Measurements from ENCODE around the gene MTO1.
A peak's percentile ranks its signal among the peaks of the same experiment; 100 is the strongest.
"Not testable (repeated sequence)": the region's sequence is repeated elsewhere in the genome, so short reads cannot be mapped to it uniquely, and the experiment has no call there.

Gene MTO1

GRCh38 chr6:73505705-73506104, 44.2 kb downstream of the MTO1 start:
- DNase-seq: not testable (repeated sequence)

GRCh38 chr6:73506246-73506645, 44.7 kb downstream of the MTO1 start:
- no peak for DNase-seq

GRCh38 chr6:73508776-73509175, 47.2 kb downstream of the MTO1 start:
- DNase-seq: no peak

GRCh38 chr6:73509851-73510250, 48.3 kb downstream of the MTO1 start:
- DNase-seq: no peak

- no peak for DNase-seq
Observed at GRCh38 chr6:73511796-73512195, 50.3 kb downstream of the MTO1 start.

- no peak for DNase-seq
Observed at GRCh38 chr6:73513496-73513854, 51.9 kb downstream of the MTO1 start.

GRCh38 chr6:73514746-73515110, 53.2 kb downstream of the MTO1 start:
- DNase-seq: no peak

GRCh38 chr6:73515204-73515655, 53.7 kb downstream of the MTO1 start:
- no peak for DNase-seq

- DNase-seq: no peak
Observed at GRCh38 chr6:73516514-73517489, 55.3 kb downstream of the MTO1 start.

- DNase-seq: not testable (repeated sequence)
Observed at GRCh38 chr6:73518100-73518981, 56.8 kb downstream of the MTO1 start.

GRCh38 chr6:73518982-73519881, 57.7 kb downstream of the MTO1 start:
- DNase-seq: not testable (repeated sequence)

GRCh38 chr6:73519926-73520687, 58.6 kb downstream of the MTO1 start:
- no peak for DNase-seq

- DNase-seq: peak; percentile 94
Observed at GRCh38 chr6:73520688-73521350, 59.3 kb downstream of the MTO1 start, which contains the start of gene EEF1A1. EEF1A1 (minus strand) TSS chr6:73521032; CDS start chr6:73520026, 1,006 bp downstream.

- peak; percentile 50 for DNase-seq
Observed at GRCh38 chr6:73521351-73521985, 59.9 kb downstream of the MTO1 start.

GRCh38 chr6:73523434-73524123, 62.0 kb downstream of the MTO1 start:
- peak; percentile 44 for DNase-seq

- DNase-seq: no peak
Observed at GRCh38 chr6:73525546-73526330, 64.2 kb downstream of the MTO1 start.

- no peak for DNase-seq
Observed at GRCh38 chr6:73528897-73529296, 67.4 kb downstream of the MTO1 start.

- no peak for DNase-seq
Observed at GRCh38 chr6:73532293-73532692, 70.8 kb downstream of the MTO1 start.

GRCh38 chr6:73534628-73535027, 73.1 kb downstream of the MTO1 start:
- no peak for DNase-seq
